Lower lobe of right lung (tissue), 2 donors: ENCODE data around the gene TSHZ3. TPM values are rescaled to one million over a fixed set of nuclear protein-coding genes. Genes with fewer than 3 reads are reported as not detected.

ENCODE experiments used
- ATAC-seq, 2 donors: fragments of 200-7000 bp; cut with Tn5 transposase; one replicate each; pipeline ENCODE4 v1.9.1; 2020 to 2022; ENCODE audit warnings: mild to moderate bottlenecking in 2 of 2, moderate library complexity in 2 of 2
- DNase-seq: peaks from one replicate; pipeline ENCODE4 v3.0.0-alpha.2; 2020
- H3K27ac ChIP-seq: fragments of 200-600 bp; one replicate; pipeline ENCODE4 v1.8.0; 2022
- H3K27me3 ChIP-seq: fragments of 200-600 bp; one replicate; pipeline ENCODE4 v1.8.0; 2022; ENCODE audit warnings: low read depth
- H3K36me3 ChIP-seq: fragments of 200-600 bp; one replicate; pipeline ENCODE4 v1.8.0; 2022; ENCODE audit warnings: mild to moderate bottlenecking
- H3K4me1 ChIP-seq: fragments of 200-600 bp; one replicate; pipeline ENCODE4 v1.8.0; 2022
- H3K4me3 ChIP-seq: fragments of 200-600 bp; one replicate; pipeline ENCODE4 v1.8.0; 2022; ENCODE audit warnings: mild to moderate bottlenecking
- H3K9me3 ChIP-seq: fragments of 200-600 bp; one replicate; pipeline ENCODE4 v1.8.0; 2022
- CTCF ChIP-seq: fragments of 200-600 bp; IDR thresholded peaks from one replicate; pipeline ENCODE4 v1.8.0; 2022; ENCODE audit warnings: antibody characterized with exemption, mild to moderate bottlenecking
- intact Hi-C: fragments of 100-400 bp; cut with DNase I; formaldehyde crosslinking; loops from one replicate; pipeline ENCODE4 v1.11.0; 2022
- total RNA-seq: library from RNA; stranded (reverse); fragmentation: NEBNext Ultra II Directional; extraction: Animal tissue kit (Norgen Biotek cat#: 25700); gene quantifications from one replicate; pipeline ENCODE4 v1.2.1, GENCODE V29; 2021
- donor health status: DM: no; HTN: yes; CAD: no; lungs with severe emphysema.

The TSHZ3 gene
- total RNA-seq, 1 donor from 2014 or later, result 5.7 TPM

GRCh38 chr19:31289381-31289880, 59.8 kb downstream of the TSHZ3 start:
- Histone ChIP-seq H3K4me1 (no peaks in the 10 kb centered on the region), H3K27me3 (no peaks in the 10 kb centered on the region), H3K4me3 (no peak overlapping the region), H3K36me3 (no peaks in the 10 kb centered on the region), H3K9me3 (no peaks in the 10 kb centered on the region), H3K27ac (no peak overlapping the region)
- intact Hi-C loops, result no loop called here
- ATAC-seq (no peak), DNase-seq (no peak)
- TF ChIP-seq CTCF, result no peak

GRCh38 chr19:31286491-31286890, 62.7 kb downstream of the TSHZ3 start:
- Histone ChIP-seq H3K36me3 (no peaks in the 10 kb centered on the region), H3K9me3 (no peaks in the 10 kb centered on the region), H3K27ac (no peak overlapping the region), H3K4me1 (no peaks in the 10 kb centered on the region), H3K4me3 (no peak overlapping the region), H3K27me3 (no peaks in the 10 kb centered on the region)
- ATAC-seq (no peak), DNase-seq (no peak)
- TF ChIP-seq CTCF, result no peak
- intact Hi-C loops, result no loop called here

GRCh38 chr19:31285744-31286143, 63.5 kb downstream of the TSHZ3 start:
- H3K4me1 ChIP-seq, result no peaks in the 10 kb centered on the region
- TF ChIP-seq CTCF, result no peak
- DNase-seq (no peak), ATAC-seq (no peak)
- H3K36me3 ChIP-seq, result no peaks in the 10 kb centered on the region
- no peaks in the 10 kb centered on the region for H3K9me3 ChIP-seq
- no peak overlapping the region for H3K27ac ChIP-seq
- no peak overlapping the region for H3K4me3 ChIP-seq
- no peaks in the 10 kb centered on the region for H3K27me3 ChIP-seq
- intact Hi-C loops, result no loop called here

DNA sequence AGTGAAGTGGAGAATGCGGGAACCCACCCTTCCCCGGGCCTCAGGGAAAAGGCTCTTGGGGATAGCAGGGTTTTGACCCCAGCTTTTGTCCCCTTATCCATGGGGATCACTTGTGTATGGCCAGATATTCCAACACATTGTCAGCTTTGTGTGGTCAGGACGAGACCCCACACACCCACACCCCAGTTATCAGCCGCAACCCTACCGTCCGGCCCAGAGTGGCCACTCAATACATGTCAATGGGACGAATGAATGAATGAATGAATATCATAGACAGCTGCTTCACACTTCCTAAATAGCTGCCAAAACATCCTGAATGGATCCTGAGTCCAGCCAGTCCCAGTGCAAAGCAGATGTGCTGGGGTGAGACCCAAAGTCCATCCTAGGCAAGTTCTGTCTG, 64.6 kb downstream of the TSHZ3 start:
- no peak overlapping the region for H3K4me3 ChIP-seq
- no peak overlapping the region for H3K27ac ChIP-seq
- no peak for ATAC-seq
- H3K36me3 ChIP-seq, result no peaks in the 10 kb centered on the region
- no peaks in the 10 kb centered on the region for H3K4me1 ChIP-seq
- no peak for DNase-seq
- no peaks in the 10 kb centered on the region for H3K9me3 ChIP-seq
- intact Hi-C loops, result no loop called here
- no peaks in the 10 kb centered on the region for H3K27me3 ChIP-seq
- TF ChIP-seq CTCF, result no peak

- intact Hi-C loops, result no loop called here
- DNase-seq (no peak), ATAC-seq (no peak)
- Histone ChIP-seq H3K4me3 (no peak overlapping the region), H3K27ac (no peak overlapping the region), H3K36me3 (peaks cover 6% of the 10 kb centered on the region), H3K4me1 (no peaks in the 10 kb centered on the region), H3K9me3 (no peaks in the 10 kb centered on the region), H3K27me3 (no peaks in the 10 kb centered on the region)
- no peak for TF ChIP-seq CTCF
Measured at GRCh38 chr19:31283701-31284100, 65.5 kb downstream of the TSHZ3 start.

GRCh38 chr19:31282346-31282745, 66.9 kb downstream of the TSHZ3 start:
- no peaks in the 10 kb centered on the region for H3K27me3 ChIP-seq
- DNase-seq (no peak), ATAC-seq (no peak)
- H3K4me3 ChIP-seq, result no peak overlapping the region
- TF ChIP-seq CTCF, result no peak
- no peaks in the 10 kb centered on the region for H3K4me1 ChIP-seq
- H3K27ac ChIP-seq, result no peak overlapping the region
- H3K36me3 ChIP-seq, result peaks cover 10% of the 10 kb centered on the region
- intact Hi-C loops, result no loop called here
- no peaks in the 10 kb centered on the region for H3K9me3 ChIP-seq
